MM.1S (cell line): ENCODE results near the gene BRINP3.

ENCODE experiments used
- CTCF ChIP-seq: fragments of 300-600 bp; sonication (generic); IDR thresholded peaks from 2 replicates; pipeline ENCODE4 v1.5.1; 2016; ENCODE audit warnings: antibody characterized with exemption, low read length, mixed read lengths
- EZH2 ChIP-seq: fragments of 300-600 bp; sonication (generic); optimal IDR thresholded peaks from 2 replicates; pipeline ENCODE3; 2017; ENCODE audit warnings: low read depth, mild to moderate bottlenecking, antibody characterized with exemption, low read length, mixed read lengths

DNA sequence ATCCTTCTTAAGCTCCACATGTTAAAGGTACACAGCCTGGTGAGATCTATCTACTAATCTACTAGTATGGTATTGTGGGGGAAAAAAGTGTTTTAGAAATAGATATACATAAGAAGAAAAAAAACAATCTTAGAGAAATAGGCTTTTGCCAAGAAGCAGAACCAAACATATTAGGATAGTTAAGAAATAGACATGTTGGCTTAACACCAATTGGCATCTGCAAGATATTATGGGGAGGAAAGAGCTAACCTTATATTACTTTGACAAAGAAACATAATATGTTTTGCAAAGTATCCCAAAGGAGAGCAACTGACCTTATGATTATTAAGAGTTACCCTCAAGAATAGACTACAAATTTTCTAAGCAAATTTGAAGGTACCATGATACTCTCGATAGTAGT, 202.9 kb downstream of the BRINP3 start:
- no peak for TF ChIP-seq CTCF
- no peak for TF ChIP-seq EZH2
